Right lobe of liver (tissue), 6 donors: Measurements from ENCODE around the gene PGS1. TPM values are rescaled to one million over a fixed set of nuclear protein-coding genes. Genes with fewer than 3 reads are reported as not detected.
A peak's percentile ranks its signal among the peaks of the same experiment; 100 is the strongest.

Source experiments
- ATAC-seq, 4 donors: fragments of 200-7000 bp; cut with Tn5 transposase; one replicate each; pipeline ENCODE4 v1.9.1; 2020; ENCODE audit warnings: mild to moderate bottlenecking in 4 of 4, moderate library complexity in 4 of 4
- DNase-seq, 3 donors: peaks; one replicate each; pipeline ENCODE4 v3.0.0-alpha.2; 2020
- H3K27ac ChIP-seq, 3 donors: fragments of 200-600 bp; one replicate each; pipeline ENCODE4 v1.8.0; 2022
- H3K27me3 ChIP-seq, 2 donors: fragments of 200-600 bp; one replicate each; pipeline ENCODE4 v1.8.0; 2022
- H3K36me3 ChIP-seq, 4 donors: fragments of 200-600 bp; sonication (generic) in 1 of 4; one replicate each; pipeline versions ENCODE4 v1.5.1 to v1.8.0; 2017 to 2022; ENCODE audit warnings: control low read depth in 1 of 4
- H3K4me1 ChIP-seq, 4 donors: fragments of 200-600 bp; sonication (generic) in 1 of 4; one replicate each; pipeline versions ENCODE4 v1.5.1 to v1.8.0; 2017 to 2022; ENCODE audit warnings: control low read depth in 1 of 4
- H3K4me3 ChIP-seq, 3 donors: fragments of 200-600 bp; one replicate each; pipeline ENCODE4 v1.8.0; 2022
- H3K9me3 ChIP-seq, 4 donors: fragments of 200-600 bp; sonication (generic) in 1 of 4; one replicate each; pipeline versions ENCODE4 v1.5.1 to v1.8.0; 2017 to 2022; ENCODE audit warnings: control low read depth in 1 of 4
- CTCF ChIP-seq, 4 donors: fragments of 200-600 bp in 3 of 4; fragments of 450-650 bp in 1 of 4; IDR thresholded peaks; one replicate each; pipeline versions ENCODE4 v1.5.1 to v1.8.0; 2016 to 2022; ENCODE audit warnings: antibody characterized with exemption in 4 of 4, mild to moderate bottlenecking in 2 of 4
- POLR2A ChIP-seq: fragments of 450-650 bp; IDR thresholded peaks from one replicate; pipeline ENCODE4 v1.6.1; 2017; ENCODE audit warnings: antibody characterized with exemption, mild to moderate bottlenecking
- WGBS: methylation state at CpG from one replicate; pipeline ENCODE4 v1.1.6; 2018; ENCODE audit warnings: low coverage, low lambda C conversion rate; ENCODE audit not compliant: insufficient coverage; ENCODE audit errors: missing lambda C conversion rate; 5-methylcytosine and 5-hydroxymethylcytosine counted together
- intact Hi-C, 2 donors: fragments of 100-400 bp; cut with DNase I; formaldehyde crosslinking; loops; one replicate each; pipeline versions ENCODE4 v1.11.2 to v1.14.1; 2022
- total RNA-seq, 6 experiments: library from RNA; depleted of rRNA in 2 of 6; stranded (reverse); fragments of >200 nt in 2 of 6; fragmentation: NEBNext Ultra II Directional in 3 of 6; extraction: Animal tissue kit (Norgen Biotek cat#: 25700) in 3 of 6; gene quantifications; one replicate each; pipeline versions ENCODE4 v1.1.0 to v1.2.4, GENCODE V29; 2016 to 2023
- donor health status: DM: no; HTN: yes; CAD: no.
- donor health status: DM: no; HTN: no; CAD: no.
- donor health status: DM: no; HTN: no; CAD: no.
- donor health status: DM: no; HTN: yes; CAD: no.
- donor health status: DM: no; HTN: yes; CAD: no.

PGS1 gene
- total RNA-seq, 6 experiments from 2014 or later = 8.8 to 17.5 (median 13.4) TPM

DNA sequence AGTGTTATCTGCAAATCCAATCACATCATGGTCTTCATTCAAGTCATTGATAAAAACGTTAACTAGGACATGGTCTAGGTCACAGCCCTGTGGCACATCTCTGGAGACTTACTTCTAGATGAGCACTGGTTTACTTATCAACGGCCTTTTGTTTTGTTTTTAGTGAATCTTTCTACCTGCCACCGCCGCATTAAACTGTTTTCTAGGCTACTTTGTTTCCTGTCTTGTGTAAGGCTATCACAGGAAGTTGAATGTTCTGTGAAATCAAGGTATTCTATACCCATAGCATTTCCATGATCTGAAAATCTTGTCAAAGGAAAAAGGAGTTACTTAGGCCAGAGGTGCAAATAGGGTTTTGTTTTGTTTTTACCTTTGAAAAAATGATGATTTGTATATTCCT, 45.5 kb upstream of the PGS1 start:
- no peak for TF ChIP-seq POLR2A
- H3K9me3 ChIP-seq = no peaks in the 10 kb centered on the region
- intact Hi-C loops = no loop called here
- no peaks in the 10 kb centered on the region for H3K4me1 ChIP-seq
- no peak overlapping the region for H3K4me3 ChIP-seq
- H3K27ac ChIP-seq = no peak overlapping the region
- H3K27me3 ChIP-seq = no peaks in the 10 kb centered on the region
- WGBS = 58% methylated on average over 4 of the region's 4 CpGs
- no peak for DNase-seq
- H3K36me3 ChIP-seq = no peaks in the 10 kb centered on the region
- no peak for ATAC-seq

- no peak for ATAC-seq
- Histone ChIP-seq H3K4me1 (no peaks in the 10 kb centered on the region), H3K36me3 (no peaks in the 10 kb centered on the region), H3K27me3 (no peaks in the 10 kb centered on the region), H3K4me3 (no peak overlapping the region), H3K27ac (no peak overlapping the region), H3K9me3 (no peaks in the 10 kb centered on the region)
- intact Hi-C loops = no loop called here
- DNase-seq = no peak
- 87% methylated on average over 7 of the region's 11 CpGs for WGBS
- TF ChIP-seq CTCF (IDR thresholded peaks at IDR 0.05) (no peak), POLR2A (no peak)
Observed at GRCh38 chr17:78335209-78335608, 43.2 kb upstream of the PGS1 start.

- intact Hi-C loops = no loop called here
- Histone ChIP-seq H3K4me1 (peaks cover 0 to 11% (median 3%) of the 10 kb centered on the region in 4 donors), H3K36me3 (no peaks in the 10 kb centered on the region), H3K4me3 (no peak overlapping the region), H3K27me3 (no peaks in the 10 kb centered on the region), H3K27ac (no peak overlapping the region), H3K9me3 (no peaks in the 10 kb centered on the region)
- DNase-seq (no peak), ATAC-seq (peak in 3 of 4 donors; percentile 20 to 41 (median 23))
- 60% methylated on average over 13 of the region's 19 CpGs for WGBS
- TF ChIP-seq CTCF (IDR thresholded peaks at IDR 0.05) (no peak), POLR2A (no peak)
Observed at GRCh38 chr17:78337244-78338109, 41.0 kb upstream of the PGS1 start.

DNA sequence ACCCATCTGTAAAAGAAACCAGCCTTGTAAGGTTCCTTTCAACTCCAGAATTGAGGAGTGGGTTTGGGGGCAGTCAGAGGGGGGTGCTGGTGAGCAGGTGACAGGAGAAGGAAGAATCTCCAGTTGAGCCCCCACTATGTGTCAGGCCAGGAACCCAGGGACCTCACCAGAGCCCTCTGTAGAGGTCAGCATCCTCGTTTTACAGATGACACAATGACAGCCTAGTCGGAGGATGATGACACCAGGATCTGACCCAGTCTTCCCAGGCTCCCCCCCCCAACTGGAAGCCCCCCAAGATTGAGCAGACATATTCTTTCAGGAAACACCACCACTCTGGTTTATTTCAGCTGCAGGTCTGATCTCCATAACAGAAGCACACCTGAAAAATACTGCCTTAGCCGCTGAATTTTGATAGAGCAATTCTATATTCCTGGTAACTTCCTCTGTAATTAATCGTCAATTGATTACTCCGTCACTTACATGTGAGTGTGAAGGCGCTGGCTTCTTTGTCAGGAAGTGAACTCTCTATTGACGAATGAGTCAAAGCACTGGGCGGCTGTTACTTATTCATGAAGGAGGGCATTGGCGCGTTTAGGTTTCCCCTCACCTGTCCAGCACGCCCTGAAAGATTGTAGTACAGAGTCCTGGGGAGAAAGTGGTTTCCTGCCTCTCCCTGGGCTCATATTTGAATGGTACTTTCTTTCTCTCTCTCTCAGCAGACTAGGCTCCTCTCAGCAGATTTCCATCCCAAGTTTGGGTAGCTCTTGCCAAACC, 39.8 kb upstream of the PGS1 start:
- Histone ChIP-seq H3K4me3 (no peak overlapping the region), H3K9me3 (no peaks in the 10 kb centered on the region), H3K4me1 (peaks cover 0 to 17% (median 3%) of the 10 kb centered on the region in 4 donors), H3K27me3 (no peaks in the 10 kb centered on the region), H3K27ac (no peak overlapping the region), H3K36me3 (no peaks in the 10 kb centered on the region)
- intact Hi-C loops = no loop called here
- DNase-seq (no peak), ATAC-seq (no peak)
- TF ChIP-seq POLR2A = no peak
- no peak for TF ChIP-seq CTCF (IDR thresholded peaks at IDR 0.05)
- WGBS = 71% methylated on average over 9 of the region's 11 CpGs
